GF-D8 (cell line): ENCODE results near the gene CYP2J2.
A peak's percentile ranks its signal among the peaks of the same experiment; 100 is the strongest.
"Not testable (repeated sequence)": the region's sequence is repeated elsewhere in the genome, so short reads cannot be mapped to it uniquely, and the experiment has no call there.

Source experiments
- DNase-seq: peaks from one replicate; lab custom pipeline; 2025; lab: John Stamatoyannopoulos, UW

The CYP2J2 gene, protein sequence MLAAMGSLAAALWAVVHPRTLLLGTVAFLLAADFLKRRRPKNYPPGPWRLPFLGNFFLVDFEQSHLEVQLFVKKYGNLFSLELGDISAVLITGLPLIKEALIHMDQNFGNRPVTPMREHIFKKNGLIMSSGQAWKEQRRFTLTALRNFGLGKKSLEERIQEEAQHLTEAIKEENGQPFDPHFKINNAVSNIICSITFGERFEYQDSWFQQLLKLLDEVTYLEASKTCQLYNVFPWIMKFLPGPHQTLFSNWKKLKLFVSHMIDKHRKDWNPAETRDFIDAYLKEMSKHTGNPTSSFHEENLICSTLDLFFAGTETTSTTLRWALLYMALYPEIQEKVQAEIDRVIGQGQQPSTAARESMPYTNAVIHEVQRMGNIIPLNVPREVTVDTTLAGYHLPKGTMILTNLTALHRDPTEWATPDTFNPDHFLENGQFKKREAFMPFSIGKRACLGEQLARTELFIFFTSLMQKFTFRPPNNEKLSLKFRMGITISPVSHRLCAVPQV

DNA sequence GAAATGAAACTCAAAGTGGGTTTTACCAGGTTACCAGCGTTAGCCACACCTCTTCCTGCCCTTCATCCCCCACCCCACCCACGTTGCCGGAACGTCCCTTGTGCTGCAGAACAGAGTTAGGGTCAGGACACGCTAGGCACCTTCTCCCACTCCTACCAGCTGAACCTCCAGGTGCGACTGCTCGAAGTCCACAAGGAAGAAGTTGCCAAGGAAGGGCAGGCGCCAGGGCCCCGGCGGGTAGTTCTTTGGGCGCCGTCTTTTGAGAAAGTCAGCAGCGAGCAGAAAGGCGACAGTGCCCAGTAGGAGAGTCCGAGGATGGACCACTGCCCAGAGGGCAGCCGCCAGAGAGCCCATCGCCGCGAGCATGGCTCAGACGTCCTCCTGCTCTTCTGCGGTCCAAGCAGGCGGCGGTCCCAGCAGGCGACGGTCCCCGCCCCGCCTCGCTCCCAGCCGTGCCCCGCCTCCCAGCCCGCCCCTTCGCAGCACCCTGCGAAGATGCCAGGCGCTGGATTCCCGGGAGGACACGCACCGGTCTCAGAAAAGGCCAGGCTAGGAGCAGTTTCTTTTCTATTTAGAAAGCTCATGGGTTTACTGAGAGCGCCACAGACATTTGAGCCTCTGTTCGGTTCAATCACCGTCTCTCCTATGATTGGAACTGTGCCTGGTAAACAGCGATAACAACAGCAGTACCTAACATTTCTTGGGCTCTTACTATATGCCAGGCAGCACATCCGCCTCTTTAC, at the start of gene CYP2J2:
Gene CYP2J2 (minus strand): TSS at position 393 of the 743 bp plus-strand sequence. CDS start 27 bp downstream, at position 366.
- no peak for DNase-seq

DNA sequence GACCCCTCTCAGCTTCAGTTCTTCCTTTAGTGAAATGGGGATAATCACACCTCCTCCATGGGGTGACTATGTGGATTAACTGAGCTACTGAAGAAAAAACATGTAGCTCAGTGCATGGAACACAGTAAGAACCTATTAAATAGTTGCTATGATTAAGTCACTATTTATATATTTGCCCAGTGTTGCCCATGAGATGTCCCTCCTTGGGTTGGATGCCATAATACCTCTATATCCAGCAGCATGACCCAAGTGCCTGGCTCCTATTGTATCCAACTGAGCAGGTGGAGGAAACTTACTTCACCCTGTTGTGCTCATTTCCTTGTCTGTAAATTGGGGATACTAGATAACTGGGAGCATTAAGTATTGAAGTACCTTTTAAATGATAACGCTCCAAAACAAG, 47.1 kb upstream of the CYP2J2 start:
- no peak for DNase-seq

DNA sequence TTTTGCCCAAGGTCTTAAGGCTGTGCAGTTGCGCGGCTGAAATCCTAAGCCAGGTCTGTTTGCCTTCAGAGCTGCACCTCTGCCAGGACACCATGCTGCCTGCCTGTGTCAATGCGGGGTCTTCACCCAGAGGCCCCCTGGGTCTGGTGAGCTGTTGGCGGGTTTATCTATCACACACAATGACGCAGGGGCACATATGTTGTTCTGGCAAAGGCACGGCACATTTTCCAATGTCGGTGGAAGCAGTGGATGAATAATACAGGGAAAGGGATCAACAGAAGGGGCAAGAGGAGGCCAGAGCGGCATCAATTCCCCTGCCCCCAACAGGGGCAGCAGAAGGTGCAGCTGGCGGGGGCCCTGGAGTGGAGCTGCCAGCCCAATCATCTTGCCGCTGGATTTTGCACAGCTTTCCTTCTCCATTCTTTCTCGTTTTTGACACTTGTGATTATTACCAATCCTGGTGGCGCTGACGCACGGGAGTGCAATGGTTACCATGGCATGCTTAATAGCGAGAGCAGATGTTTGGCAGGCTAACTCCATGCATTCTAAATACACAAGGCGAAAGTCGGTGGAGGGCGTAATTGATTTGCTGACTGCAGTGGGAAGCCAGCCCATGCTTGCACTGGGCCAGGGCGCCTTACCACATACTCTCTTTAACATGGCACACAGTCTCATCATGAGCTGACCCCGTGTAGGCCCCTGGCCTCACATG, 45.8 kb upstream of the CYP2J2 start:
- no peak for DNase-seq

GRCh38 chr1:59971464-59971911, 44.9 kb upstream of the CYP2J2 start:
- DNase-seq, result no peak

DNA sequence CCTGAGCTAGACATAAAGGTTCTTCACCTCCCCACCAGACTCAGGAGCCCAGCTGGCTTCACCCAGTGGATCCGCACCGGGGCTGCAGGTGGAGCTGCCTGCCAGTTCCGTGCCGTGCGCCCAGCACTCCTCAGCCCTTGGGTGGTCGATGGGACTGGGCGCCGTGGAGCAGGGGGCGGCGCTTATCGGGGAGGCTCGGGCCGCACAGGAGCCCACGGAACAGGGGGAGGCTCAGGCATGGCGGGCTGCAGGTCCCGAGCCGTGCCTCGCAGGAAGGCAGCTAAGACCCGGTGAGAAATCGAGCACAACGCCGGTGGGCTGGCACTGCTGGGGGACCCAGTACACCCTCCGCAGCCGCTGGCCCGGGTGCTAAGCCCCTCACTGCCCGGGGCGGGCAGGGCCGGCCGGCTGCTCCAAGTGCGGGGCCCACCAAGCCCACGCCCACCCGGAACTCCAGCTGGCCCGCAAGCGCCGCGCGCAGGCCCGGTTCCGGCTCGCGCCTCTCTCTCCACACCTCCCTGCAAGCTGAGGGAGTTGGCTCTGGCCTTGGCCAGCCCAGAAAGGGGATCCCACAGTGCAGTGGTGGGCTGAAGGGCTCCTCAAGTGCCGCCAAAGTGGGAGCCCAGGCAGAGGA, 43.1 kb upstream of the CYP2J2 start:
- not testable (repeated sequence) for DNase-seq

DNA sequence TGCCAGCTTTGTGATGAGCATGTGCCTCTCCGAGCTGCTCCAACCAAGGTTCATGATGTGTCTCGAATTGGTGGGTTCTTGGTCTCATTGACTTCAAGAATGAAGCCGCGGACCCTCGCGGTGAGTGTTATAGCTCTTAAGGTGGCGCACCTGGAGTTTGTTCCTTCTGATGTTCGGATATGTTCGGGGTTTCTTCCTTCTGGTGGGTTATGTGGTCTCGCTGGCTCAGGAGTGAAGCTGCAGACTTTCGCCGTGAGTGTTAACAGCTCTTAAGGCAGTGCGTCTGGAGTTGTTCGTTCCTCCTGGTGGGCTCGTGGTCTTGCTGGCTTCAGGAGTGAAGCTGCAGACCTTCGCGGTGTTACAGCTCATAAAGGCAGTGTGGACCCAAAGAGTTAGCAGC, 42.2 kb upstream of the CYP2J2 start:
- DNase-seq, result not testable (repeated sequence)

GRCh38 chr1:59967780-59968179, 41.2 kb upstream of the CYP2J2 start:
- DNase-seq, result no peak

GRCh38 chr1:59967141-59967697, 40.6 kb upstream of the CYP2J2 start:
- DNase-seq, result no peak

- no peak for DNase-seq
These were observed 25.5 kb upstream of the CYP2J2 start for GRCh38 chr1:59952065-59952464.

DNA sequence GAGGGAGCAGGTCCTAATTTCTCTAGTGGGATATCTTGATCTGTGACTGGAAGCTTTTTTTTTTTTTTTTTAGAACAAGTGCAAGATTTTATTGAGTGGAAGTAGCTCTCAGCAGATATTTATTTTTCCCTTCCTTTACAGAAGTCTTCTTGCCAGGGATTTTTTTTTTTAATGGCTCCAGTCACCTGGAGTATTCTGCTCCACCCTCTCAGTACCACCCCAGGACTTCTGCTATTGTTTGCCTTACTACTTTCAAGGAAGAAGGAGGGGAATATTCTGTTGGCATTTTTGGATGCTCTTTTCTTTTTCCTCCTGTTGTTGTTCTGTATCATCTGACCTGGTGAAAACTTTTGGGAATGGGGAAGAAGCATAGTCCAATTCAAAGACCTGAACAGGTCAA, 23.1 kb upstream of the CYP2J2 start:
- DNase-seq, result no peak

DNA sequence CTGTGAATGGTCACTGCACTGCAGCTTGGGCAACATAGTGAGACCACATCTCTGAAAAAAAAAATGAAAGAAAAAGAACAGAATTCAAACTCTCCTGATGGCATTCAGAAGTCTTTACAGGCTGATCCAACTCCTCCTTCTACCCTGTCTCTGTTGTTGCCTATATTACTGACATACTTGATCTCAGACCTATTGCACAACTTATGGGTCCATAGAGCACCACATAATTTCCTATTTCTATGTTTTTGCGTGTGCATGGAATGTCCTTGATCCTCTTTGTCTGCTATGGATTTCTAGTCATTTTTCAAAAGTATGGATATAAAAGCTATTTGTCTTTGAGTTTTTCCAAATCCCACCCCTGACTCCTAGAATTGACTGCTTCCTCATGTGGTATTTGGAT, 22.4 kb upstream of the CYP2J2 start:
- DNase-seq, result no peak

- peak; percentile 2 for DNase-seq
These were observed 20.7 kb upstream of the CYP2J2 start for GRCh38 chr1:59947047-59947938.

- DNase-seq, result no peak
These were observed 19.2 kb upstream of the CYP2J2 start for GRCh38 chr1:59945790-59946189.

DNA sequence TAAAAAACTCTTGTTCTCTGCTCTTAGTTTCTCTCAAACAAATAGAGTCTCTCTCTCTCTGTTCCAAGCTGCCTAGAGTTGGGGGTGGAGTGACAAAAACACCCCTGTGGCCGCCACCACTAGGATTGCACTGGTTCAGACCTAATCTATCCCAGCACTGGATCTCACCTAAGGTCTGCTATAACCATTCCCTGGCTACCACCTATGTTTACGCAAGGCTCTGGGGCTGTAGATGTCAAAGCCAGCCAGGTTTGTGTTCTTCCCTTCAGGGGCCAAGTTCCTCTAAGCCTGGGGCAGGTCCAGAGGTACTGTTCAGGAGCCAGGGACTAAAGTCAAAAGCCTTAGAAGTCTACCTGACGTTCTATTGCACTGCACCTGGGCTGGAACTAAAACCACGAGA, 12.8 kb upstream of the CYP2J2 start:
- no peak for DNase-seq

DNA sequence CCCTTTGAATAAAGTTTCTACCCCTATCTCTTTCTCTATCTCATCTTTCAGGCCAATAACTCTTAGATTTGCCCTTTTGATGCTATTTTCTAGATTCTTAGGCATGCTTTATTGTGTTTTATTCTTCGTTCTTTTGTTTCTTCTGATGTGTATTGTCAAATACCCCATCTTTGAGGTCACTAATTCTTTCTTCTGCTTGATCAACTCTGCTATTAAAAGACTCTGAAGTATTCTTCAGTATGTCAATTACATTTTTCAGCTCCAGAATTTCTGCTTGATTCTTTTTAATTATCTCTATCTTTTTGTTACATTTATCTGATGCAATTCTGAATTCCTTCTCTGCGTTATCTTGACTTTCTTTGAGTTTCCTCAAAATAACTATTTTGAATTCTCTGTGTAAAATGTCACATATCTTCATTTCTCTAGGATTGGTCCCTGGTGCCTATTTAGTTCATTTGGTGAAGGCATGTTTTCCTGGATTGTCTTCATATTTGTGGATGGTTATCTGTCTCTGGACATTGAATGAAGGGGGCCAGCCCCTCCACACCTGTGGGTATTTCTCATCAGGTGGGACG, 11.2 kb upstream of the CYP2J2 start:
- DNase-seq, result no peak

DNA sequence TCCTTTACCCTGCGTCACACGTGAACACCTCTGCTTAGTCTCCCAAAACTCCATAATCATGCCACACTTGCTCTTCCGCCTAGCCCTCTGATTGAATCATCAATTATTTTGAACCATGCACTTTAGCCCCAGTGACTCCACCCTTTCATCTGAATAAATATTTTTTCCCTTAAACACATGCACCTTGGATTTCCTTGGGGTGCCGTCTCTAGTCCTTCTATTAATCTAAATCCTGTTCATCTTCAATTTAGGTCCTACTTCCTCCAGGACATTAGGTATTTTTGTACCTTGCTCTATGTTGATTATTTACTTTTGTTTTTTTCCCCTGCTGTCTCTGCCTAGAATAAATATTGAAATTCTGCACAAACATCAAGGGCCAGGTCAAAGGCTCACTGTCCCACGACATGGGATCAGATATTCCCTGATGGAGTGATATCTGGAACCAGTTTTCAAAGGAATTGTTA, 9.8 kb upstream of the CYP2J2 start:
- DNase-seq, result no peak

- DNase-seq, result no peak
These were observed 2.4 kb upstream of the CYP2J2 start for GRCh38 chr1:59928996-59929395.

DNA sequence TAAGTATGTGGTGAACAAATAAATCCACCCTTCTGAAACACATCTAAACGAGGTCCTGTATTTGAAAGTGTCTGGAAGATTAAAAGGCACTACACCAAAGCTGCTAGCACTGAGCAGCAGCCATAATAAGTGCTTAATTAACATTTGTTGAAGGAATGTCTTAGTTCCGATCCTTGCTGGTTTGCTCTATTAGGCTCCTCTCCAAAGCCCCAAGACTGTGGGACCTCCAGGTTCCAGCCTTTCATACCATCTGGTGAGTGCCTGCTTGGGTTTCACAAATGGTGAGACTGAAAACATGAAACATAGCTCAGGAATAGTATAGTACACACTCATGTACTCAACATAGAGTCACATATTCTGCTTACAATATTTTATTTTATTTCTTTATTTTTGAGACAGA, 640 bp upstream of the CYP2J2 start:
- DNase-seq, result no peak

DNA sequence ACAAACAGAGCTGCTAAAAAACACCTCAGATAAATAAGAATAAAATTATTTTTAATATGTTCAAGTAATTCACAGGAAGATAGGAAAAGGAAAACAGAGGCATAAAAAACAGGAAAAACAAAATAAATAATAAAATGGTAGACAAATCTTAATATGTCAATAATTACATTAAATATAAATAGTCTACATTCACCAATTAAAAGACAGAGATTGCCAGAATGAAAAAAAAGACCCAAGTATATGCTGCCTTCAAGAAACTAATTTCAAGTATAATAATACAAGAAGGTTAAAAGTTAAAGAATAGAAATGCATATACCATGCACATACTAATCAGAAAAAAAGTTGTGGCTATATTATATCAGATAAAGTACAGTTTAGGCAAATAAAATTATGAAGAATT, 1.9 kb downstream of the CYP2J2 start:
- DNase-seq, result no peak

DNA sequence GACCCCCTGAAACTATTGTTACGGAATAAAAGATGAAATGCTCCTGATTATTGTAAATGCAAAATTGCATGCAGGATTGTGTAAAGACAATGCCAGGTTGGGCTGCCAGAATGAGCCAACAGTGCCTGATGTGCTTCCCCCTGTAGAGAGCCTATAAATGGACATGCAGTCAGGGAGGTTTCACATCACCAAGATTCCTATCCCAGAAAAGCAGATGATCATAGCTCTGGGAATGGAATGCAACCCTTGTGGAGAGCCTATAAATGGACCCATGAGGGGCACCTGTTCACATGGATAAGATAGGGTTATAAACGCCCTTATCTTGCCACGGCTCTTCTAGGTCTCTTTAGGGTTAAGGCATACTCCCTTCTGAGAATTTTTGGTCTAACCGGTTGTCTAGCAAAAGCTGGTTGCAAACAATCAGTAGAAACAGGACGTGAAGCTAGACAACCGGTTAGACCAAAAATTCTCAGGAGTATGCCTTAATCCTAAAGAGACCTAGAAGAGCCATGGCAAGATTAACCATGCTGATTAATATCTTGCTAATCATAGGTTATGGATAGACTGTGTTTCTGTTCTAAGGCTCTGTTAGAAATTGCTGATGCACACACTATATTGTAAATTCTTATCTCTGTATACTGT, 5.2 kb downstream of the CYP2J2 start:
- DNase-seq, result not testable (repeated sequence)
